ENCODE results near the gene GALNT6.

The GALNT6 gene

GRCh38 chr12:51397670-51398069, 6.5 kb upstream of the GALNT6 start:
- Histone ChIP-seq H3K79me2 (no peaks in the 10 kb centered on the region), H3K9ac (no peak overlapping the region), H3K27ac (no peak overlapping the region), H3K27me3 (ENCODE audit: control insufficient read depth, insufficient read depth, low read length) (no peaks in the 10 kb centered on the region), H3K36me3 (ENCODE audit: control insufficient read depth, insufficient read depth, low read length) (no peaks in the 10 kb centered on the region), H3K9me3 (ENCODE audit: control insufficient read depth, low read length) (no peaks in the 10 kb centered on the region), H2AFZ (no peak overlapping the region), H3K4me2 (ENCODE audit: low read length) (no peak overlapping the region), H3K4me3 (ENCODE audit: low read depth, low read length) (no peak overlapping the region), H3K4me1 (no peaks in the 10 kb centered on the region)
- TF ChIP-seq, protein P1, sequence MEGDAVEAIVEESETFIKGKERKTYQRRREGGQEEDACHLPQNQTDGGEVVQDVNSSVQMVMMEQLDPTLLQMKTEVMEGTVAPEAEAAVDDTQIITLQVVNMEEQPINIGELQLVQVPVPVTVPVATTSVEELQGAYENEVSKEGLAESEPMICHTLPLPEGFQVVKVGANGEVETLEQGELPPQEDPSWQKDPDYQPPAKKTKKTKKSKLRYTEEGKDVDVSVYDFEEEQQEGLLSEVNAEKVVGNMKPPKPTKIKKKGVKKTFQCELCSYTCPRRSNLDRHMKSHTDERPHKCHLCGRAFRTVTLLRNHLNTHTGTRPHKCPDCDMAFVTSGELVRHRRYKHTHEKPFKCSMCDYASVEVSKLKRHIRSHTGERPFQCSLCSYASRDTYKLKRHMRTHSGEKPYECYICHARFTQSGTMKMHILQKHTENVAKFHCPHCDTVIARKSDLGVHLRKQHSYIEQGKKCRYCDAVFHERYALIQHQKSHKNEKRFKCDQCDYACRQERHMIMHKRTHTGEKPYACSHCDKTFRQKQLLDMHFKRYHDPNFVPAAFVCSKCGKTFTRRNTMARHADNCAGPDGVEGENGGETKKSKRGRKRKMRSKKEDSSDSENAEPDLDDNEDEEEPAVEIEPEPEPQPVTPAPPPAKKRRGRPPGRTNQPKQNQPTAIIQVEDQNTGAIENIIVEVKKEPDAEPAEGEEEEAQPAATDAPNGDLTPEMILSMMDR (IDR thresholded peaks at IDR 0.05), result no peak

- TF ChIP-seq, protein P1 (IDR thresholded peaks at IDR 0.05), result no peak
- Histone ChIP-seq H3K4me3 (ENCODE audit: low read depth, low read length) (no peak overlapping the region), H3K27ac (no peak overlapping the region), H3K79me2 (no peaks in the 10 kb centered on the region), H3K9me3 (ENCODE audit: control insufficient read depth, low read length) (no peaks in the 10 kb centered on the region), H3K9ac (no peak overlapping the region), H3K36me3 (ENCODE audit: control insufficient read depth, insufficient read depth, low read length) (no peaks in the 10 kb centered on the region), H3K4me2 (ENCODE audit: low read length) (no peak overlapping the region), H3K4me1 (peaks cover 4% of the 10 kb centered on the region), H2AFZ (no peak overlapping the region), H3K27me3 (ENCODE audit: control insufficient read depth, insufficient read depth, low read length) (no peaks in the 10 kb centered on the region)
These were observed 4.4 kb upstream of the GALNT6 start for GRCh38 chr12:51395283-51396230.

DNA sequence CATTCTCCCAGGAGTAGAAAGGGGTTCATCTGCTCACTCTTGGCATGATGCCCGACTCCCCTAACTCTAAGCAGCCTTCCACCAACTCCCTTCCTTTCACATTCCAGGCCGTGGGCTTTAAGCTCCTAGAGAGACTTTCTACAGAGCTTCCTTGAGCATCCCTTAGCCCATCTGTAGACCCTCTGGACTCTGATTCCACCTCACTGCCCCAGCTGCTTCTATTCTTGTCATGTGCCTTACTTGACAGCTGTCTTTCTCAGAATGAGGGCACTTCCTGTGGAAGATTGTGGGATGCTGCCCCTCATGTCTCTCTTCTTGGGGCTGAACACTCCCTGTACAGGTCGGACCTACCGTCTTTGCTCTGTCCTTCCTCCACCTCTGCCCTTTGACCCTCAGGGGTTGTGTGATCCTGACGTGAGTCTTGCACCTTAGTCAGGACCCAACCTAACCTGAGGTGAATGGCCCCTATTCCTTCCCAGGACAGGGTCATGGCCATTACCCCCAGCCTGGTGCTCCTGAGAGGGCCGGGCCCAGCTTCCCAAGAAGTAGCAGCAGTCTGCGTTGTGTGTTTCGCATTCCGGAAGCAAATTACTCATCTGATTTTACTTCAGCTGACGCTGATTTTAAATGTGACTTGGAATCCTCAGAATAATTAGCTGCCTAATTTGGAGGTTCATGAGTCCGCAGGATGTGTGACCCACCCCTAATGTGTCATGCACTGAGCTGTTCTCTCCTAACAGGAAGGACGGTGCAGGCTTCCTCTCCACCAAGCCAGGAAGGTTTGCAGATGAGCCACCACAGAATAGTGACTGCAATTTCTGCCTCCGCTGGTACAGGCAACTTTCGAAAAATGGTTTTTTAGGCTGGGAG, 2.7 kb upstream of the GALNT6 start:
- Histone ChIP-seq H3K36me3 (ENCODE audit: control insufficient read depth, insufficient read depth, low read length) (no peaks in the 10 kb centered on the region), H3K4me2 (ENCODE audit: low read length) (no peak overlapping the region), H3K4me1 (peaks cover 4% of the 10 kb centered on the region), H3K79me2 (no peaks in the 10 kb centered on the region), H3K27me3 (ENCODE audit: control insufficient read depth, insufficient read depth, low read length) (no peaks in the 10 kb centered on the region), H3K4me3 (ENCODE audit: low read depth, low read length) (no peak overlapping the region), H3K9ac (no peak overlapping the region), H2AFZ (no peak overlapping the region), H3K9me3 (ENCODE audit: control insufficient read depth, low read length) (no peaks in the 10 kb centered on the region), H3K27ac (no peak overlapping the region)
- TF ChIP-seq, protein P1 (IDR thresholded peaks at IDR 0.05), result no peak

DNA sequence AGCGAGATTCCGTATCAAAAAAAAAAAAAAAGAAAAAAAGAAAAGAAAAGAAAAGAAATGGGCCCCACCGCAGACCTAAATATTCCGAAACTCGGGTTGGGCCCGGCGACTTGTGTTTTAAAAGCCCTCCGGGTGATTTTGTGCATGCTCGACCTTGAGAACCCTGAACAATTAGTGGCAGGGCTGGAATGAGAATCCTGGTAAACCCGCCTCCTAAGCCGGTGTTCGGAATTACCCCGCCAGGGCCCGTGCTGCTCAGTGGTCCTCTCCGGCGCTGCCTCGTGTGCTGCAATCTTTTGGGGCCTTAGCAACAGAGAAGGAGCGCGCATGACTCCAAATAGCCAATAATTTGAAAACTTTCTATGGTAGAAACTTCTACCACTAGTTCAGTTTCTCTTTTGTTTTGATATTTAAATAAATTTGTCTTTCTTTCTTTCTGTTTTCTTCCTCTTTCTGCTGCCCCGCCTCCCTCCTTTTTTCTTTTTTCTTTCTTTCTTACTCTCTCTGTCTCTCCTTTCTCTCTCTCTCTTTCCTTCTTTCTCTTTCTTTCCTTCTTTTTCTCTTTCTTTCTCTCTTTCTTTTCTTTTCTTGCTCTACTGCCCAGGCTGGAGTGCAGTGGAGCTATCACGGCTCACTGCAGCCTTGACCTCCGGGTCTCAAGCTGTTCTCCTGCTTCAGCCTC, 1.5 kb upstream of the GALNT6 start:
- Histone ChIP-seq H3K4me1 (peaks cover 14% of the 10 kb centered on the region), H2AFZ (peak overlapping the region; percentile 34), H3K9ac (no peak overlapping the region), H3K79me2 (no peaks in the 10 kb centered on the region), H3K9me3 (ENCODE audit: control insufficient read depth, low read length) (no peaks in the 10 kb centered on the region), H3K36me3 (ENCODE audit: control insufficient read depth, insufficient read depth, low read length) (no peaks in the 10 kb centered on the region), H3K27me3 (ENCODE audit: control insufficient read depth, insufficient read depth, low read length) (no peaks in the 10 kb centered on the region), H3K4me3 (ENCODE audit: low read depth, low read length) (no peak overlapping the region), H3K27ac (no peak overlapping the region), H3K4me2 (ENCODE audit: low read length) (no peak overlapping the region)
- TF ChIP-seq, protein P1 (IDR thresholded peaks at IDR 0.05), result no peak
